GM12875 (cell line): Measurements from ENCODE around the gene SAMD7.

ENCODE experiments used
- H3K4me3 ChIP-seq: one replicate; pipeline ENCODE4 v1.5.1; 2011; ENCODE audit warnings: low read depth, low read length, control low read depth
- TF ChIP-seq, protein P1 (sequence below): IDR thresholded peaks from 2 replicates; pipeline ENCODE4 v1.5.1; 2011; ENCODE audit warnings: low read depth, mild to moderate bottlenecking, control low read depth, inconsistent platforms, low read length, moderate library complexity, borderline replicate concordance; ENCODE audit not compliant: insufficient read depth

SAMD7 gene

DNA sequence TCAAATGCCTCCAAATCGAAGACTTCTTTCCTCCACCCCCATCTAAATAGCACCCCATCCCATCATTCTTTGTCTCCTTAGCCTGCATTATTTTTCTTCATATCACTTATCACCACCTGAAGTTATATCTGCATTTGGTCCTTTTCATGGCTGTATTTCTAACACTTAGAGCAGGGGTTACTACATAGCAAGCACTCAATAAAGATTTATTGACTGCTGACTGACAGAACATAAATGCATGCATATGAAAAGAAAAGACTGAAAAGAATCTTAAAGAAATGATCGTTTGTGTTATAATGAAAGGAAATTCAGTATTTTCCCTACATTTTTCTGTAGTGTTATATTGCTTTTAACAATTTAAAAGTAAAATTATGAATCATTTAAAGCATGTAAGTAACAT, 43.0 kb upstream of the SAMD7 start:
- TF ChIP-seq, protein P1, sequence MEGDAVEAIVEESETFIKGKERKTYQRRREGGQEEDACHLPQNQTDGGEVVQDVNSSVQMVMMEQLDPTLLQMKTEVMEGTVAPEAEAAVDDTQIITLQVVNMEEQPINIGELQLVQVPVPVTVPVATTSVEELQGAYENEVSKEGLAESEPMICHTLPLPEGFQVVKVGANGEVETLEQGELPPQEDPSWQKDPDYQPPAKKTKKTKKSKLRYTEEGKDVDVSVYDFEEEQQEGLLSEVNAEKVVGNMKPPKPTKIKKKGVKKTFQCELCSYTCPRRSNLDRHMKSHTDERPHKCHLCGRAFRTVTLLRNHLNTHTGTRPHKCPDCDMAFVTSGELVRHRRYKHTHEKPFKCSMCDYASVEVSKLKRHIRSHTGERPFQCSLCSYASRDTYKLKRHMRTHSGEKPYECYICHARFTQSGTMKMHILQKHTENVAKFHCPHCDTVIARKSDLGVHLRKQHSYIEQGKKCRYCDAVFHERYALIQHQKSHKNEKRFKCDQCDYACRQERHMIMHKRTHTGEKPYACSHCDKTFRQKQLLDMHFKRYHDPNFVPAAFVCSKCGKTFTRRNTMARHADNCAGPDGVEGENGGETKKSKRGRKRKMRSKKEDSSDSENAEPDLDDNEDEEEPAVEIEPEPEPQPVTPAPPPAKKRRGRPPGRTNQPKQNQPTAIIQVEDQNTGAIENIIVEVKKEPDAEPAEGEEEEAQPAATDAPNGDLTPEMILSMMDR = no peak

DNA sequence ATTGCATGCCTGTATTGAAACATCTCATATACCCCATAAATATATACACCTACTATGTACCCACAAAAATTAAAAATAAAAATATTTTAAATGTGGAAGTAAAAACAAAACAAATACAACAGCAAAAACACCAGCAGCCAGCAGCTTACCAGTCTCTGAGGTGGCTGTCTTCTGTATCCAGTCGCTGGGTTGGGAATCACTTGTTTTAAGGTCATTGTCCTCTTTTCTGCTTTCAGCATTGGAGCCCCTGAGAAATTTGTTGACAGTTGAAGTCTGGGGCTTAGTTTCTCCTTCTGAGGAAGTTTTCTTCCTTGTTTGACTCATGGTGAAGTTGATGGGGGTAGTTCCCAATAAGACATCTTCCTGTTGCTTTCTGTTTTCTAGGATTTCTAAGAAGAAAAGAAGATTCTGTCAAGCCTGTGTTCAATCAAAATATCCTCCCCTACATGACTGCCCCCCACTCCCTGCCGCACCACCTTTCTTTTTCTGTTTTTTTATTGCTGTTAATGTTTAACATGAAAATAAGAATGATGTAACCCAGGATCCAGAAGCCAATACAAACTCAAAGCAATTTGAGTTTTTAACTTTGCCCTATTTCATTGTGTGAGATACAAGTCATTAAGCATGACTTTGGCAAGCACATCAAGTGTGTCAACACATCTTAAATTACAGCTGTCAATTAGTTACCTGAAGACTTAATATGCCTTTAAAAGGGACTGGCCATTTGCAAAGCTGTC, 41.7 kb upstream of the SAMD7 start, which contains the start of gene LRRC31:
TSS of gene LRRC31 (minus strand) at position 452 of the 737 bp plus-strand sequence. CDS start at position 324, 128 bp downstream.
- TF ChIP-seq, protein P1 = no peak
- H3K4me3 ChIP-seq = no peak within 1 kb of the TSS

More for the DNA sequence above, 43.0 kb upstream of the SAMD7 start:
- H3K4me3 ChIP-seq = no peak overlapping the region

DNA sequence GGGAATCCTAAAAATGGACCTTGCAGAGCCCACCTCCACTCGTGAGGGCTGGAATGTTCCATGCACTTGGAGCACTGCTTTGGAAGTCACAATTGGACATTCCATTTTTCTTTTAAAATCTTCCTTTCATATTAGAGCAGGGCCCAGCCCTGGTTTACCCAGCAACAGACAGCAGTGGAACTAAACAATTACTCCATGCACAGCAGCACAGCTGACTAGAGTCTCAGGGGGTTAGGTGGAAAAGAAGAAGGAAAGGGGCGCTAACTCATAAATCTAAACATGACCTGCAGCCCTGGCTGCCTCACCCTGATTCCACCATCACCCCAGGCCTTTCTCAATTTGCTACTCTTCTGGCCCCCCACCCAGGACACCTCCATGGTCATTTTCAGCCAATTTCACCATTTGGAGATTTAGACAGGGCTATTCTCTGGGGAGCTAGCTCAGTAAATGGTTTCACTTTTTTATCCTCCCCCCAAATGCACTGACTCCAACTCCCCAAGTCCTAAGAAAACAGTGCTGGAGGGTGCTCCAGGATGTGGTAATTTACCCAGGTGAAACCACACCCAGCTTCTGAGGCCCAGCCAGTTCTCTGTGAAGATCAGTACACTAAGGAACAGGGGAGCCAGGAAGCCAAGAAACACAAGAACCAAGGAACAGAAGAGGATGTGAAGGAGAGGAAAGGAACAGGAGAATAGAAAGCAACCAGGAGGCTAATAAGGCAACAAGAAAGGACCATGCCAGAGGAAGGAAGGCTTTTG, 40.1 kb upstream of the SAMD7 start:
- no peak overlapping the region for H3K4me3 ChIP-seq
- TF ChIP-seq, protein P1 = no peak

DNA sequence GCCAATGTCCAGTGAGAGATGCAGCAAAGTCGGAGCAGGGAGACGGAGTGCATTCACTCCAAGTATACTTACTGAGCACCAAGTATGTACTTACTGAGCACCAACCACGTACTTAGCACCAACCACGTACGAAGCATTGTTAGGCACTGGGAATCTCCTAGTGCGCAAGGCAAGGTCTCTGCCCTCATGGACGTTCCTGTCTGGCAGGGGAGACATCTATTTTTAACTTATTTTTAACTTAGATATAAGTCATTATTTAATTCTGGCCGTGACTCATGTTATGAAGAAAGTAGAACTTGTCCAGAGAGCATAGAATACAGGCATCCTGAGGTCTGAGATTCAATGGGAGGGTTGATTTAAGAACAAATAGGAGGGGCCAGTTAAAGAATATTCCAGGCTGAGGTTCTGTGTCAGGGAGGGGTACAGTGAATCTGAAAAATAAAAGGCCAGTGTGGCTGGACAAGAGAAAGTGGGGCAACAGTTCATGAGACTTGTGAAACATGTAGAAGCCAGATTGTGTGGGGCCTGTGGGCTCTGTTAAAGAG, 32.3 kb upstream of the SAMD7 start:
- H3K4me3 ChIP-seq = no peak overlapping the region

DNA sequence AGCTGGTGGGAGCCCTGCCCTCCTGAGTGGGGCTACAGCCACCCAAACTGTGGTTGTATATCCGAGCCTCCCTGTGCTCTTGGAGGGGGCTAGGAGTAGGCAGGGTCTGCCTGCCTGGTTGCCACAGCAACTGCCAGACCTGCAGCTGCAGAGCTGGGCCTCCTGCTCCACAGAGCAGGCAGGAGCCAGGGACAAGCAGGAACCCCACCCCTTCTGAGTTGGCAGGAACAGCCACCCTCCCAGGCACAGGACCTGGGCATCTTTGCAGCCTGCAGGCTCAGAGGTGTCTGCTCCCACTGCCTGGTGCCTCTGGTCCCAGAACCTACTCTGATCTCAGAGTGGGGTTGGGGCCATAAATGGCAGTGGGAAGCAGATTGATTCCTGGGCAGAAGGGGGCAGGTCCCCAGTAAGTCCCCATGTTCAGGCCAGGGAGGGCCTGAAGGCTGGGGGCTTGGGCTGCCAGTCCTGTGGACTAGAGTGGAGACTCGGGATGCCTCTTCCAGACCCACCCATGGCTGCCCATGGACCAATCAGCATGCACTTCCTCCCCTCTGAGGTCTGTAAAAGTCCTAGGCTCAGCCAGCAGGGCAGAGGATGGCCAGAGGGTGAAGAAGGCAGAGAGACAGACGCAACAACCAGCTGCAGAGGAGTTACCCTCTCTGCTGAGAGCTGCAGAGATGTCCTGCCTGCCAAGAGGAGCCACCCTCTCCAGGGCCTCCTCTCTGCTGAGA, 31.4 kb upstream of the SAMD7 start:
- H3K4me3 ChIP-seq = no peak overlapping the region
- TF ChIP-seq, protein P1 = no peak

More for the DNA sequence above, 32.3 kb upstream of the SAMD7 start:
- TF ChIP-seq, protein P1 = no peak

DNA sequence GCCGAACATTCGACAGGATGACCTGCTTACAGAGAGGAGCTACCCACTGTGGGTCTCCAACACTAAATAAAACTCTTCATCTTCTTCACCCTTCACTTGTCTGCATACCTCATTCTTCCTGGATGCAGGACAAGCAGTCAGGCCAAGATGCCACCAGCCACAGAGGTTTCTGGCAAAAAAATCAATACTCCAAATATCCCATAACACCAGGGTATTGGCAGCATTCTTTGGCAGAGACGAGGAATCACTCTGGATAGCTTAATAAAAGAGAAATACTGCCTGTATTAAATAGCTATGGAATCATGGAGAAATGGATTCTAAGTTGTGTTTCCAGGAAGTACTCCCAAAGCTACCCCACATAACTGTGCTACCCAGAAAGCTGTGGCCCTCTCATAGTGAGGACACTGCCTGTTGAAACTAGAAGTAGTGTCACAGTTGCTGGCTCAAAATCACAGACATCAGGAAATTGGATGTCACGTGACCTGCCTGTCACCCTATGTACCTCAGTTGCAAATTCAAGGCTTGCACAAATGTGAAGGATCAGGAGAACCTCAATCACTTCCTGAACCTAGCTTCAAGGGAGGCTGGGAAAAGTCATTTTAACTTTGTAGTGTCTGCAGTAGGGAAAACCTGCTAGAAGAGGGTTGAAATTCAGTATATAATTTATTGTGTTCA, 30.7 kb upstream of the SAMD7 start:
- no peak overlapping the region for H3K4me3 ChIP-seq
- TF ChIP-seq, protein P1 = no peak
